GM23338 (cell line): ENCODE measurements around the gene SLC6A1. TPM values are rescaled to one million over a fixed set of nuclear protein-coding genes. Genes with fewer than 3 reads are reported as not detected.
"Not testable (repeated sequence)": the region's sequence is repeated elsewhere in the genome, so short reads cannot be mapped to it uniquely, and the experiment has no call there.

Experiments
- ATAC-seq: fragments of 200-7000 bp; cut with Tn5 transposase; 3 replicates; pipeline ENCODE4 v1.9.1; 2020
- DNase-seq: peaks from one replicate; pipeline ENCODE4 v3.0.0-alpha.2; 2015; ENCODE audit warnings: low spot score
- H2AFZ ChIP-seq: fragments of 200-600 bp; sonication (generic); 2 replicates; pipeline ENCODE4 v1.8.0; 2016; ENCODE audit warnings: antibody characterized with exemption, mild to moderate bottlenecking, moderate library complexity
- H3F3A ChIP-seq: fragments of 200-600 bp; sonication (generic); replicated peaks from 2 replicates; pipeline ENCODE4 v1.8.0; 2017; ENCODE audit warnings: antibody characterized with exemption, mixed run types, low read depth
- H3K27ac ChIP-seq: fragments of 200-600 bp; sonication (generic); 2 replicates; pipeline ENCODE4 v1.6.1; 2016; ENCODE audit warnings: low read depth
- H3K27me3 ChIP-seq: fragments of 200-600 bp; sonication (generic); 2 replicates; pipeline ENCODE4 v1.8.0; 2016; ENCODE audit warnings: mild to moderate bottlenecking, mixed run types, moderate library complexity; ENCODE audit not compliant: insufficient read depth
- H3K36me3 ChIP-seq: fragments of 200-600 bp; sonication (generic); 2 replicates; pipeline ENCODE4 v1.8.0; 2016; ENCODE audit warnings: mild to moderate bottlenecking; ENCODE audit not compliant: insufficient read depth
- H3K4me1 ChIP-seq: fragments of 200-600 bp; sonication (generic); 2 replicates; pipeline ENCODE4 v1.8.0; 2016; ENCODE audit warnings: mild to moderate bottlenecking, moderate library complexity; ENCODE audit not compliant: insufficient read depth
- H3K4me2 ChIP-seq: fragments of 200-600 bp; sonication (generic); 2 replicates; pipeline ENCODE4 v1.7.1; 2017; ENCODE audit warnings: mixed run types
- H3K4me3 ChIP-seq: fragments of 200-600 bp; sonication (generic); 2 replicates; pipeline ENCODE4 v1.6.1; 2016; ENCODE audit warnings: mixed run types
- H3K79me2 ChIP-seq: fragments of 200-600 bp; sonication (generic); replicated peaks from 2 replicates; pipeline ENCODE4 v1.8.0; 2017; ENCODE audit warnings: mild to moderate bottlenecking; ENCODE audit not compliant: insufficient read depth
- H3K9me2 ChIP-seq: fragments of 200-600 bp; sonication (generic); 2 replicates; pipeline ENCODE4 v1.8.0; 2017; ENCODE audit not compliant: insufficient read depth
- H4K20me1 ChIP-seq: fragments of 200-600 bp; sonication (generic); replicated peaks from 2 replicates; pipeline ENCODE4 v1.8.0; 2017; ENCODE audit warnings: mild to moderate bottlenecking; ENCODE audit not compliant: insufficient read depth
- H3K27ac Mint-ChIP-seq: 2 replicates; pipeline ENCODE4 v1.8.0; 2020; ENCODE audit warnings: inconsistent platforms, mild to moderate bottlenecking, moderate library complexity, mixed read lengths
- H3K27me3 Mint-ChIP-seq: 3 replicates; pipeline ENCODE4 v1.8.0; 2022; ENCODE audit warnings: low read depth, mild to moderate bottlenecking, moderate library complexity, mixed read lengths, inconsistent platforms; ENCODE audit not compliant: insufficient read depth, poor library complexity
- H3K36me3 Mint-ChIP-seq: 3 replicates; pipeline ENCODE4 v1.8.0; 2021; ENCODE audit warnings: low read depth, mild to moderate bottlenecking, inconsistent platforms, moderate library complexity, mixed read lengths
- H3K4me1 Mint-ChIP-seq: 3 replicates; pipeline ENCODE4 v1.8.0; 2020; ENCODE audit warnings: mild to moderate bottlenecking, inconsistent platforms, mixed read lengths
- H3K4me3 Mint-ChIP-seq: 3 replicates; pipeline ENCODE4 v1.8.0; 2021; ENCODE audit warnings: moderate library complexity, mild to moderate bottlenecking, inconsistent platforms, mixed read lengths
- H3K9me3 Mint-ChIP-seq: 3 replicates; pipeline ENCODE4 v1.8.0; 2020; ENCODE audit warnings: moderate library complexity, mild to moderate bottlenecking, inconsistent platforms, mixed read lengths
- EZH2phosphoT487 ChIP-seq: fragments of 200-600 bp; sonication (generic); IDR thresholded peaks from one replicate; pipeline ENCODE4 v1.8.1; 2018; ENCODE audit warnings: antibody characterized with exemption; ENCODE audit not compliant: unreplicated experiment
- JUNB ChIP-seq: IDR thresholded peaks from one replicate; pipeline ENCODE4 v1.6.1; 2016; ENCODE audit warnings: antibody characterized with exemption; ENCODE audit not compliant: unreplicated experiment
- NANOG ChIP-seq: IDR thresholded peaks from 2 replicates; pipeline ENCODE4 v1.6.1; 2016; ENCODE audit warnings: antibody characterized with exemption, borderline replicate concordance
- POLR2AphosphoS5 ChIP-seq: IDR thresholded peaks from 2 replicates; pipeline ENCODE4 v1.6.1; 2016; ENCODE audit warnings: antibody characterized with exemption, low read depth
- STAT1 ChIP-seq: IDR thresholded peaks from one replicate; pipeline ENCODE4 v1.6.1; 2016; ENCODE audit warnings: antibody characterized with exemption; ENCODE audit not compliant: unreplicated experiment
- ZNF331 ChIP-seq: fragments of 250-450 bp; sonication (Bioruptor Pico); IDR thresholded peaks from 2 replicates; pipeline ENCODE4 v1.5.0; 2020; ENCODE audit warnings: low read depth, mild to moderate bottlenecking, moderate library complexity
- polyA plus RNA-seq: library from polyadenylated mRNA; unstranded; fragments of >200 nt; fragmentation: Nextera tagmentation; extraction: Ambion mirVana; gene quantifications from 2 replicates; pipeline ENCODE4 v1.2.1, GENCODE V29; 2016
- total RNA-seq: library from RNA; depleted of rRNA; stranded (reverse); fragments of >200 nt; shearing (Covaris generic); gene quantifications from 2 replicates; pipeline ENCODE4 v1.2.3, GENCODE V29; 2014
- TF ChIP-seq, protein P1 (sequence below), 2 experiments: fragments of 200-600 bp in 1 of 2; sonication (generic) in 1 of 2; conservative IDR thresholded peaks; 2 replicates each; pipeline versions ENCODE4 v1.5.1 to v1.6.1; 2016 to 2017; ENCODE audit warnings: antibody characterized with exemption in 2 of 2, low read depth in 2 of 2, mild to moderate bottlenecking in 2 of 2, moderate library complexity in 1 of 2
- TF ChIP-seq, protein P2 (sequence below): fragments of 250-450 bp; sonication (Bioruptor Pico); IDR thresholded peaks from 2 replicates; pipeline ENCODE4 v1.5.0; 2020; ENCODE audit warnings: mild to moderate bottlenecking, moderate library complexity

Gene SLC6A1
- total and polyA plus RNA-seq, 2 experiments from 2014 or later = 0.16 to 0.28 TPM

DNA sequence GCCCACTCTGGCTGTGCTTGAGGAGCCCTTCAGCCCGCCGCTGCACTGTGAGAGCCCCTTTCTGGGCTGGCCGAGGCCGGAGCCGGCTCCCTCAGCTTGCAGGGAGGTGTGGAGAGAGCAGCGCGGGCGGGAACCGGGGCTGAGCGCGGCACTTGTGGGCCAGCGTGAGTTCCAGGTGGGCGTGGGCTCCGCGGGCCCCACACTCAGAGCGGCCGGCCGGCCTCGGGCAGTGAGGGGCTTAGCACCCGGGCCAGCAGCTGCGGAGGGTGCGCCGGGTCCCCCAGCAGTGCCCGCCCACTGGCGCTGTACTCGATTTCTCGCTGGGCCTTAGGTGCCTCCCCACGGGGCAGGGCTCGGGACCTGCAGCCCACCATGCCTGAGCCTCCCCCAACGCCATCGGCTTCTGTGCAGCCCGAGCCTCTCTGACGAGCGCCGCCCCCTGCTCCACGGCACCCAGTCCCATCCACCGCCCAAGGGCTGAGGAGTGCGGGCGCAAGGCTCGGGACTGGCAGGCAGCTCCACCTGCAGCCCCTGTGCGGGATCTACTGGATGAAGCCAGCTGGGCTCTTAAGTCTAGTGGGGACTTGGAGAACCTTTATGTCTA, 68.8 kb downstream of the SLC6A1 start:
- not testable (repeated sequence) for H3K36me3 ChIP-seq, H4K20me1 ChIP-seq, H3K9me2 ChIP-seq, H3K79me2 ChIP-seq, H3F3A ChIP-seq, H3K4me1 Mint-ChIP-seq, H3K4me1 ChIP-seq, H3K27ac Mint-ChIP-seq, H3K27ac ChIP-seq
- Mint-ChIP-seq H3K36me3 (peaks cover 12% of the 10 kb centered on the region; the same call in 2 of the 3 replicates), H3K27me3 (peaks cover 12% of the 10 kb centered on the region), H3K9me3 (peaks cover 38% of the 10 kb centered on the region), H3K4me3 (peak overlapping the region; percentile 16; the same call in 1 of the 3 replicates)
- Histone ChIP-seq H3K4me2 (peak overlapping the region; percentile 90), H2AFZ (peak overlapping the region; percentile 97), H3K27me3 (peaks cover 14% of the 10 kb centered on the region), H3K4me3 (peak overlapping the region; percentile 63)
- TF ChIP-seq, protein P1, sequence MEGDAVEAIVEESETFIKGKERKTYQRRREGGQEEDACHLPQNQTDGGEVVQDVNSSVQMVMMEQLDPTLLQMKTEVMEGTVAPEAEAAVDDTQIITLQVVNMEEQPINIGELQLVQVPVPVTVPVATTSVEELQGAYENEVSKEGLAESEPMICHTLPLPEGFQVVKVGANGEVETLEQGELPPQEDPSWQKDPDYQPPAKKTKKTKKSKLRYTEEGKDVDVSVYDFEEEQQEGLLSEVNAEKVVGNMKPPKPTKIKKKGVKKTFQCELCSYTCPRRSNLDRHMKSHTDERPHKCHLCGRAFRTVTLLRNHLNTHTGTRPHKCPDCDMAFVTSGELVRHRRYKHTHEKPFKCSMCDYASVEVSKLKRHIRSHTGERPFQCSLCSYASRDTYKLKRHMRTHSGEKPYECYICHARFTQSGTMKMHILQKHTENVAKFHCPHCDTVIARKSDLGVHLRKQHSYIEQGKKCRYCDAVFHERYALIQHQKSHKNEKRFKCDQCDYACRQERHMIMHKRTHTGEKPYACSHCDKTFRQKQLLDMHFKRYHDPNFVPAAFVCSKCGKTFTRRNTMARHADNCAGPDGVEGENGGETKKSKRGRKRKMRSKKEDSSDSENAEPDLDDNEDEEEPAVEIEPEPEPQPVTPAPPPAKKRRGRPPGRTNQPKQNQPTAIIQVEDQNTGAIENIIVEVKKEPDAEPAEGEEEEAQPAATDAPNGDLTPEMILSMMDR (conservative IDR thresholded peaks at IDR 0.05; ENCODE audit: low read depth in 2 of 2) = peak in 1 of 2 experiments; percentile 45; a peak in 2 of 4 replicates
- peak; percentile 21 for ATAC-seq
- peak; percentile 78 for DNase-seq

DNA sequence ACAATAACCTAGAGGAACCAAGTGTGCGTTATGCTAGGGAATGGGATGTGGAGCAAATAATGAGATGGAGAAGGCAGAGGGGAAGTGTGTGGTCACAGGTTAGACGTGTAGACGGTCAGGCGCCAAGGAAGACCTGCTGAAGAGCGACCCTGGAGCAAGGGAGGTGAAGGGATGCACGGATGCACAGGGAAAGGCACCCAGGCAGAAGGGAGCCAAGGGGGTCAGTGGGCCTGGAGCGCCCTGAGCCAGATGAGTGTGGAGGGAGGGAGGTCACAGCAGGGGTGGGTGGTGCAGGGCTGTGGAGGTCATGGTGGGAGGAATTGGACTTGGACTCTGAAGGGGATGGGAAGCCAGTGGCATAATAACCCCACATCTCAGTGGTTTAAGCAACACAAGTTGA, 70.2 kb downstream of the SLC6A1 start:
- H3K9me2 ChIP-seq = no peaks in the 10 kb centered on the region
- no peak overlapping the region for H3K4me2 ChIP-seq
- Mint-ChIP-seq H3K4me1 (no peaks in the 10 kb centered on the region; the same call in 2 of the 3 replicates), H3K36me3 (peaks cover 12% of the 10 kb centered on the region; the same call in 2 of the 3 replicates), H3K27ac (no peak overlapping the region), H3K27me3 (peaks cover 10% of the 10 kb centered on the region), H3K9me3 (peaks cover 46% of the 10 kb centered on the region), H3K4me3 (no peak overlapping the region)
- no peak overlapping the region for H2AFZ ChIP-seq
- H3K4me1 ChIP-seq = no peaks in the 10 kb centered on the region
- DNase-seq (no peak), ATAC-seq (no peak)
- no peaks in the 10 kb centered on the region for H3F3A ChIP-seq
- no peaks in the 10 kb centered on the region for H3K79me2 ChIP-seq
- no peak overlapping the region for H3K4me3 ChIP-seq
- no peaks in the 10 kb centered on the region for H4K20me1 ChIP-seq
- H3K27me3 ChIP-seq = peaks cover 14% of the 10 kb centered on the region
- H3K27ac ChIP-seq = no peak overlapping the region
- TF ChIP-seq JUNB (no peak), EZH2phosphoT487 (no peak), ZNF331 (CRISPR knock-in tag) (no peak), NANOG (no peak), POLR2AphosphoS5 (no peak), STAT1 (no peak)
- TF ChIP-seq, protein P2, sequence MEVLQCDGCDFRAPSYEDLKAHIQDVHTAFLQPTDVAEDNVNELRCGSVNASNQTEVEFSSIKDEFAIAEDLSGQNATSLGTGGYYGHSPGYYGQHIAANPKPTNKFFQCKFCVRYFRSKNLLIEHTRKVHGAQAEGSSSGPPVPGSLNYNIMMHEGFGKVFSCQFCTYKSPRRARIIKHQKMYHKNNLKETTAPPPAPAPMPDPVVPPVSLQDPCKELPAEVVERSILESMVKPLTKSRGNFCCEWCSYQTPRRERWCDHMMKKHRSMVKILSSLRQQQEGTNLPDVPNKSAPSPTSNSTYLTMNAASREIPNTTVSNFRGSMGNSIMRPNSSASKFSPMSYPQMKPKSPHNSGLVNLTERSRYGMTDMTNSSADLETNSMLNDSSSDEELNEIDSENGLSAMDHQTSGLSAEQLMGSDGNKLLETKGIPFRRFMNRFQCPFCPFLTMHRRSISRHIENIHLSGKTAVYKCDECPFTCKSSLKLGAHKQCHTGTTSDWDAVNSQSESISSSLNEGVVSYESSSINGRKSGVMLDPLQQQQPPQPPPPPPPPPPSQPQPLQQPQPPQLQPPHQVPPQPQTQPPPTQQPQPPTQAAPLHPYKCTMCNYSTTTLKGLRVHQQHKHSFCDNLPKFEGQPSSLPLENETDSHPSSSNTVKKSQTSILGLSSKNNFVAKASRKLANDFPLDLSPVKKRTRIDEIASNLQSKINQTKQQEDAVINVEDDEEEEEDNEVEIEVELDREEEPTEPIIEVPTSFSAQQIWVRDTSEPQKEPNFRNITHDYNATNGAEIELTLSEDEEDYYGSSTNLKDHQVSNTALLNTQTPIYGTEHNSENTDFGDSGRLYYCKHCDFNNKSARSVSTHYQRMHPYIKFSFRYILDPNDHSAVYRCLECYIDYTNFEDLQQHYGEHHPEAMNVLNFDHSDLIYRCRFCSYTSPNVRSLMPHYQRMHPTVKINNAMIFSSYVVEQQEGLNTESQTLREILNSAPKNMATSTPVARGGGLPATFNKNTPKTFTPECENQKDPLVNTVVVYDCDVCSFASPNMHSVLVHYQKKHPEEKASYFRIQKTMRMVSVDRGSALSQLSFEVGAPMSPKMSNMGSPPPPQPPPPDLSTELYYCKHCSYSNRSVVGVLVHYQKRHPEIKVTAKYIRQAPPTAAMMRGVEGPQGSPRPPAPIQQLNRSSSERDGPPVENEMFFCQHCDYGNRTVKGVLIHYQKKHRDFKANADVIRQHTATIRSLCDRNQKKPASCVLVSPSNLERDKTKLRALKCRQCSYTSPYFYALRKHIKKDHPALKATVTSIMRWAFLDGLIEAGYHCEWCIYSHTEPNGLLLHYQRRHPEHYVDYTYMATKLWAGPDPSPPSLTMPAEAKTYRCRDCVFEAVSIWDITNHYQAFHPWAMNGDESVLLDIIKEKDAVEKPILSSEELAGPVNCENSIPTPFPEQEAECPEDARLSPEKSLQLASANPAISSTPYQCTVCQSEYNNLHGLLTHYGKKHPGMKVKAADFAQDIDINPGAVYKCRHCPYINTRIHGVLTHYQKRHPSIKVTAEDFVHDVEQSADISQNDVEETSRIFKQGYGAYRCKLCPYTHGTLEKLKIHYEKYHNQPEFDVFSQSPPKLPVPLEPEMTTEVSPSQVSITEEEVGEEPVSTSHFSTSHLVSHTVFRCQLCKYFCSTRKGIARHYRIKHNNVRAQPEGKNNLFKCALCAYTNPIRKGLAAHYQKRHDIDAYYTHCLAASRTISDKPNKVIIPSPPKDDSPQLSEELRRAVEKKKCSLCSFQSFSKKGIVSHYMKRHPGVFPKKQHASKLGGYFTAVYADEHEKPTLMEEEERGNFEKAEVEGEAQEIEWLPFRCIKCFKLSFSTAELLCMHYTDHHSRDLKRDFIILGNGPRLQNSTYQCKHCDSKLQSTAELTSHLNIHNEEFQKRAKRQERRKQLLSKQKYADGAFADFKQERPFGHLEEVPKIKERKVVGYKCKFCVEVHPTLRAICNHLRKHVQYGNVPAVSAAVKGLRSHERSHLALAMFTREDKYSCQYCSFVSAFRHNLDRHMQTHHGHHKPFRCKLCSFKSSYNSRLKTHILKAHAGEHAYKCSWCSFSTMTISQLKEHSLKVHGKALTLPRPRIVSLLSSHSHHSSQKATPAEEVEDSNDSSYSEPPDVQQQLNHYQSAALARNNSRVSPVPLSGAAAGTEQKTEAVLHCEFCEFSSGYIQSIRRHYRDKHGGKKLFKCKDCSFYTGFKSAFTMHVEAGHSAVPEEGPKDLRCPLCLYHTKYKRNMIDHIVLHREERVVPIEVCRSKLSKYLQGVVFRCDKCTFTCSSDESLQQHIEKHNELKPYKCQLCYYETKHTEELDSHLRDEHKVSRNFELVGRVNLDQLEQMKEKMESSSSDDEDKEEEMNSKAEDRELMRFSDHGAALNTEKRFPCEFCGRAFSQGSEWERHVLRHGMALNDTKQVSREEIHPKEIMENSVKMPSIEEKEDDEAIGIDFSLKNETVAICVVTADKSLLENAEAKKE (CRISPR knock-in tag) = no peak
- TF ChIP-seq, protein P1 (conservative IDR thresholded peaks at IDR 0.05; ENCODE audit: low read depth in 2 of 2) = no peak
- H3K36me3 ChIP-seq = no peaks in the 10 kb centered on the region
